Ishikawa (cell line): ENCODE results near the gene C1D.

Experiments
- FOXM1 ChIP-seq: IDR thresholded peaks from 2 replicates; pipeline ENCODE4 v1.6.1; 2012; ENCODE audit warnings: low read depth, borderline replicate concordance
- RAD21 ChIP-seq: IDR thresholded peaks from 2 replicates; pipeline ENCODE4 v1.6.1; 2012; ENCODE audit warnings: low read depth

DNA sequence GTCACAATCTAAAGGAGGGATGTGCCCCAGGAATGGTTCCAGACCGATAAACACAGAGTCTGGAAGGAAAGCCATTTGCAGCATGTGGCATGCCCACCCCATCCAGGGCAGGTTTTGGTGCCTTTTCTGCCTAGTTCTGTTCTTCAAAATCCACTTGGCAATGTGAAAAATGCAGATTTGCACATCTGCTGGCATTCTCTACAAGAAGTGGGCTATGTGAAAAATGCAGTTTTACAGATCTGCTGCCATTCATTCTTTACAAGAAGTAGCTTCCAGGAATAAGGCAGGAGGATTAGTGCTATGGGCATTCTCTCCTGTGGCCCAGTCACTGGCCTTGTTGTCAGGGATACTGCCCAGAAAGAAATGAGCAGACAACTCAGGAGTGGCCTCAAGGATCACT is 68.1 kb downstream of the C1D start:
- TF ChIP-seq RAD21: no peak
- no peak for TF ChIP-seq FOXM1
